Raji (cell line): ENCODE results near the gene WNT3.

Experiments used
- POLR2A ChIP-seq: IDR thresholded peaks from 2 replicates; pipeline ENCODE4 v1.6.1; 2011; ENCODE audit warnings: low read depth, low read length, control low read depth; ENCODE audit not compliant: insufficient read depth

Gene WNT3

DNA sequence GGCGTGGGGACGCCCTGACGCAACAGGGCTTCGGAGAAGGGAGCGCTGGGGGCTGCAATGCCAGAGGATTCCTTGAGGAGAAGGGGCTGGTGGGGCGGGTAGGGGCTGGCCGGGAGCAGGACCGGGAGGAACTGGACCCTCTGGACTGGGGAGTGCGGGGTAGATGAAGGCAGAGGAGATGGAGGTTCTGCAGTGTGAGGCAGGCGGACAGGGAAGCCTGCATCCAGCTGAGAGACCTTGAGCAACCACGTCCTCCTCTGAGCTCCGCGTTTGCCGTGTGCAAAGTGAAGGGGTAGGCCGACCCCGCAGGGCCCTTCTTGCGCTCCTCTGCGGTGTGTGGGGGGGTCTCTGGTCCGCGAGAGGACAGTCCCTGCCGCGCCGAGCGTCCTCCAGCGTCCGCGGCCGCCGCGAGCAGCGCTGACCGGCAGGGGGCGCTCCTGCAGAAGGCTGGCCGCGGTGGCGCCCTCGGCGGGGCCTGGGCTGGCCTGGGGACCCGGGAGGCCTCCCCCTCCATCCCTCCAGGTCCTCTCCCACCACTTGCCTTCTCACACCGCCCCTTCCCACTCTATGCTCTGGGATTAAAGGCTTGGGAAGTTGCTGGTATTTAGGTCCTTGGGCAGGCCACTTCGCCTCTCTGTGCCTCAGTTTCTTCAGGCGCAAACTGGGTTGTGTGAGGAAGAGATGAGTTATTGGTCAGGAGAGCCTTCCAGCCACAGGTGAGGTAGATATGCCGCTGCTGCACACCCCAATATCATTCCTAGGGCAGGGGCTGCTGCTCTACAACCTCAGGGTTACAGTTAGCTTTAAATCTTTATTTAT is 23.3 kb upstream of the WNT3 start:
- no peak for TF ChIP-seq POLR2A

GRCh38 chr17:46839211-46839610 is 20.7 kb upstream of the WNT3 start:
- TF ChIP-seq POLR2A, result no peak

- no peak for TF ChIP-seq POLR2A
These were observed 19.0 kb upstream of the WNT3 start for GRCh38 chr17:46837521-46837920.

GRCh38 chr17:46836500-46836899 is 18.0 kb upstream of the WNT3 start:
- TF ChIP-seq POLR2A, result no peak

DNA sequence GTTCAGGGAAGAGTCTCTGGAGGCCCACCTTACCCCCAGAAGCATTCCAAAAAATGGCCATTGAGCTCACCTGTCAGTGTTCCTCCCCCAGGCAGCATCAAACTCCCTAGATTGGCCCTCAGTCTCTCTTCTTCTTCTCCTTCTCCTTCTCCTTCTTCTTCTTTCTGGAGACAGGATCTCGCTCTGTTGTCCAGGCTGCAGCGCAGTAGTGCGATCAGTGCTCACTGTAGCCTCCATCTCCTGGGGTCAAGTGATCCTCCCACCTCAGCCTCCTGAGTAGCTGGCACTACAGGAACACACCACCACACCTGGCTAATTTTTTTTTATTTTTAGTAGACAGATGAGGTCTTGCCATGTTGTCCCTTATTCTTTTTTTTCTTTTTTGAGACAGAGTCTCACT is 16.4 kb upstream of the WNT3 start:
- TF ChIP-seq POLR2A, result no peak

GRCh38 chr17:46833840-46834208 is 15.3 kb upstream of the WNT3 start:
- no peak for TF ChIP-seq POLR2A

DNA sequence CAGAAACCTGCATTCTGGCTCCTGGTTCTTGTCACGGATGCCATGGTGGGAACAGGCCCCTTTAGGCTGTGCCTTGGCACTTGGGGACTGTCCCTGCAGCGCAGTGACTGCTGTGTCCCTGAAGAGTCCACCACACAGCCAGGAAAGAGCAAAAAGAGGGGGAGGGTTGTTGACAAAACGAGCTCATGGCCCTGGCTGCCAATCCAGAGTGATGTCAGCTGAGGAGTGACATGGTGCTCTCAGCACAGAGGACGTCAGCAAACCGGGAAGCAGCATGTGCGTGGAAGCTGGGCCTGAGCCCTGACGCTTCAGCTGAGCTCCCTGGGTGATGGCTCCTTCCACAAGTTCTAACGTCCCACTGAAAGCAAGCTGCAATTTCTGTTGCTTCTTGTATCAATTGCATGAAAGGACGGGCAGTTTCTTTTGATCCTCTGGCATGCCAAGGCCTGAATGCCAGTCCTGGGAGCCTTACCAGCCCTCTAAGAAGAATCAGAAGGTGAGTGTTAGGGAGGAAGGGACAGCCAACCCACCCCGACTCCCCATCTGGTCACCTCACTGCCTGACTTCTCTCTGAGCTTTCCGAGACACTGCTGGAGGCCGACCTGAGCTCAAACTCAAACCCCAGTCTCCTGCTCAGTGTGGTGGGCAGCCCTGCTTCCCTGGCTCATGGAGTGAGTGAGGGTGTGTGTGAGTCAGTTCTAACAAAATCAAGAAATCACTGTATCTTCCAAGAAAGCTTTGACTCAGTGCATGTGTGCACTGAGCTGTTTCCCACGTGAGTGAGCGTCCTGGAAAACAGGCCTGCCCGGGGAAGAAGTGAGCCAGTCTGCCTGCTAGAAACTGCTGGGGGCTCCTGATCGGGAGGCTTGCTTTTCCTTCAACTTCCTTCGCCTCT is 14.7 kb upstream of the WNT3 start:
- no peak for TF ChIP-seq POLR2A

DNA sequence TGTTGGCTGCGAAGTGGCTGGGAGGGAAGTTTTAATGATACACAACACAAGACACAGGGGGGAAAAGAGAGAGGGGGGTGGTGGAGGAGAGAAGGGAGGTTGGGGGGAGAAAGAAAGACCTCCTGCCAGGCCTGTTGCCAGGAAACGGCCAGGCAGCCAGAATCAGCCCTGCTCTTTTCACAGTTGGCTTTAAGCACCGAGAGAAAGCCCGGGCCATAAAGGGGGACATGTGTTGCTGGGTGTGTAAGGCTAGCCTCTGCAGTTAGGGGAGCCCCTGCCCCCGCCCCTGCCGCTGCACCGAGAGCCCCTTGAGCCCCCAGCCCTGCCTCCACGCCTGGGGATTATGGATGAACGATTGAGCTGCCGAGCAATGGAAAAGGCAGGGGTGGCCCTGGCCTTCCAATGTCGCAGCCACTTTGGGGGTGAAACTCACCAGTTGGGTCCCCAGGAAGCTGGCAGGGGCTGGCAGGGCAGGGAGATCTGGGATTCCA is 13.9 kb upstream of the WNT3 start:
- no peak for TF ChIP-seq POLR2A

DNA sequence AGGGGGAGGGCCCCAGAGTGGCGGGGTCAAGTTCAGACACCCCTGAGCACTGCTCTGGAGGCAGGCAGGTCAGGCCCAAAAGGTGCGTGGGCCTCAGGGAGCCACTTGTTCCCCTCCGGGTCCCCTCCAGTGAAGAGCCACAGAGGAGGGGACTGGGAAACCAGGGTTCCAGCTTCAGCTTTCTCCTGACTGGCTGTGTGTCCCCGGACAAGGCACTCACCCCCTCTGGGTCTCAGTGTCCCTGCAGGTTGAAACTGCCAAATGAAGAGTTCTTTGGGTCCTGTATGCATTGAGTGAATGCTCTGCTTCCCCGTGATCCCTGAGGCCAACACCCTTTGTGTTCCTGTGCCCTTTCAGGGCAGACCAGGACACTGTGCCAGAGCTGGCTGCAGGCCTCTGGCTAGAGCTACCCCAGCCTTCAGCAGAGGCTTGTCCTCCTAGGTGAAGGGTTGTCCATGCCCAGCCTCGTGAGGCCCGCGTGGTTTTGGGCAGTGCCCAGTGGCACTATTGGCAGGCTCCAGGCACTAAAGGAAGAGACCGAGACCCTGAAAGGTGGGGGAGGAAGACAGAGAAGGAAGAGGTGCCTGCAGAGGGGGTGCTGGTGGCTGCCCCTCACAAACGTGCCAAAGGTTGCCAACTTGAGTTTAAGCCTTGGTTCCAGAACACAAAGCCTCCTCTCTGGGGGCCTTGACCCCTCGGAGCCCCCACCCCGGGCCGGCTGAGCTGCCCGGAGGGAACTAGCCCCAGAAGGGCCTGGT is 13.3 kb upstream of the WNT3 start:
- TF ChIP-seq POLR2A, result no peak

GRCh38 chr17:46827274-46827673 is 8.8 kb upstream of the WNT3 start:
- TF ChIP-seq POLR2A, result no peak

DNA sequence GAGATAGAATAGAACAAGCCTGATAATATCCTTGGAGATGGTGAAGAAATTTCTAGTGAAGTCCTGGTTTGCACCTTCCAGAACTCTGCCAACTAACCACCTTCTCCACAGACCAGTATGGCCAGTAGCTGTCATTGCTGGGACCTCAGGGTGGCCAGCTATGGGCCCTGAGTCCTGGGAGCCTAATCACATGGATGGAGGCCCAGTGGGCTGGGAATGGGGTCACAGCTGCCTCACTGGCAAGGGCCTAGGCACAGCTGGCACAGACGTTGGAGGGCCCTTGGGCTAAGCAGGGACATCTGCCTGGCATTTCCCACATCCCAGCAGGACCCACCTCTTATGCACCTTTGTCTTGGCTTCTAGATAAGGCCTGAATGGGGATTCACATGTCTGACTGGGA is 7.6 kb upstream of the WNT3 start:
- TF ChIP-seq POLR2A, result no peak

DNA sequence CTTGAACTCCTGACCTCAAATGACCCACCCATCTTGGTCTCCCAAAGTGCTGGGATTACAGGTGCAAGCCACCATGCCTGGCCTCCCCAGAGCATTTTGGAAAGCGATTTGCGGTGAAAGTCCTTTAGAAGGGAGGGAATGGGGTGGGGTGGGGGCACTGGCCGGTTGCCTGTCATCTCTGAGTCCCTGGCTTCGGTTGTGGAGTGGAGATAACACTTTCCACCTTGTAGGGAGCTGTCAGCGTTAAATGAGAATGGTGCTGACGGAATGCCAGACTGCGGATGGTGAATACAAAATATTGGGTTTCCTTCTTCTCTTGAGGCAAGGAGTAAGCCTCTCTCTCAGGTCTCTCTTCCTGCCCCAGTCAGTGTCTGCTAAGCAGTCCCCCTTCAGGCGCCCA is 5.2 kb upstream of the WNT3 start:
- no peak for TF ChIP-seq POLR2A

GRCh38 chr17:46822388-46822921 is 4.0 kb upstream of the WNT3 start:
- TF ChIP-seq POLR2A, result no peak

GRCh38 chr17:46821482-46822387 is 3.2 kb upstream of the WNT3 start:
- TF ChIP-seq POLR2A, result no peak

DNA sequence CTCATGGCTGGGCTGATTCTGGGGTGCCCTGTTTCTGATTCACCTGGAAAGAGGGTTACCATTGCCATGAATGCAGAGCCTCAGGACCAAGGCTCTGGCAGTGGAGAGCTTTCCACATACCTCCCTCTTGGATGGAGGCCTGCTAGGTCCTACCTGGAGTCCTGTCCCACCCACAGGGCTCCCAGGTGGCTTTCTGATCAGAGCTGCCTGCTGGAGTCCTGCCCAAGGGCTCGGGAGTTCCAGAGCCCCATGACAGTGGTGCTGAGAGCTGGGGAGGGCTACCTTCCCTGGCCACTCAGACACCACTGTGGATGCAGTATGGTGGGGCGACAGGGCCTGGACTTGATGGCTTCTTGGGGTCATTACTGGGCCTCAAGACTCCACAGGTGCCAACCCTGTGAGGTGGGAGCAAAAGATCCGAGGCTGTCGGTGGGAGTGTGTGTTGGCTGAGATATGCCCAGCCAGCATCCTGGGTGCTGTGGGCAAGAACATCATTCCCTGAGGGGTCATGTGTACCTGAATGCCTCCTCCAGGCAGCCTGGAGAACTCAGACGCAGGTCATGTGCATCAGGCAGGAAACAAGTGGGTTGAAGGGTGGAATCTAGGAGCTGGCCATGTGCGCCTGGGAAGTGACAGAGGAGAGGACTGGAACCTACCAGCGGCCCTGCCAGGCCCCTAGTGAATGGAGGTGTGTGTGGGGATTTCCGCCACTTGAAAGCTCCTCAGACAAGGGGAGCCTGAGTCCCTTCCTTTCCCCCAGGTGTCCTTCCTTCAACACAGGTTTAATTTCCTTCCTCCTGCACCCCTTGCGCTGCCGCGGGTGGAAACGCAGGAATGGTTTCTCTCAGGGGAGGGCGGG is 2.3 kb upstream of the WNT3 start:
- TF ChIP-seq POLR2A, result no peak
